Liver (tissue), 3 donors: ENCODE measurements around the gene CNOT11.

Experiments used
- CTCF ChIP-seq: fragments of 150-350 bp; IDR thresholded peaks from 2 replicates; pipeline ENCODE4 v1.5.1; 2017; ENCODE audit warnings: improper control_type of control experiment, low read depth, low read length; ENCODE audit not compliant: missing input control
- EGR1 ChIP-seq, 2 donors: IDR thresholded peaks; 2 replicates each; pipeline ENCODE4 v1.6.1; 2016 to 2018; ENCODE audit warnings: antibody characterized with exemption in 2 of 2, low read depth in 2 of 2
- GABPA ChIP-seq, 2 donors: IDR thresholded peaks in 1 of 2; conservative IDR thresholded peaks in 1 of 2; 2 replicates each; pipeline ENCODE4 v1.6.1; 2016; ENCODE audit warnings: antibody characterized with exemption in 2 of 2, mild to moderate bottlenecking in 1 of 2, moderate library complexity in 1 of 2
- JUND ChIP-seq, 2 donors: IDR thresholded peaks; 2 replicates each; pipeline ENCODE4 v1.6.1; 2016; ENCODE audit warnings: antibody characterized with exemption in 2 of 2
- RAD21 ChIP-seq, 2 donors: IDR thresholded peaks; 2 replicates each; pipeline ENCODE4 v1.6.1; 2016; ENCODE audit warnings: antibody characterized with exemption in 2 of 2, mild to moderate bottlenecking in 2 of 2
- REST ChIP-seq: IDR thresholded peaks from 2 replicates; pipeline ENCODE4 v1.6.1; 2016; ENCODE audit warnings: antibody characterized with exemption, mild to moderate bottlenecking
- TAF1 ChIP-seq: conservative IDR thresholded peaks from 2 replicates; pipeline ENCODE4 v1.6.1; 2016; ENCODE audit warnings: antibody characterized with exemption, mild to moderate bottlenecking
- donor health status: healthy.
- donor health status: healthy.

GRCh38 chr2:101308432-101309210 lies 55.9 kb downstream of the CNOT11 start, which contains the start of gene RNF149:
- TF ChIP-seq EGR1 (IDR thresholded peaks at IDR 0.05; ENCODE audit: low read depth in 2 of 2) = peak in 1 of 2 donors; percentile 47
- peak; percentile 33 for TF ChIP-seq CTCF
- TF ChIP-seq RAD21 (IDR thresholded peaks at IDR 0.05) = peak; percentile 31 to 39
- TF ChIP-seq GABPA (IDR thresholded peaks at IDR 0.05 in 1 of 2, conservative IDR thresholded peaks at IDR 0.05 in 1 of 2) = no peak
- no peak for TF ChIP-seq JUND (IDR thresholded peaks at IDR 0.05)
- TF ChIP-seq TAF1 = no peak
- TF ChIP-seq REST = peak; percentile 64
